RWPE1 (cell line): Measurements from ENCODE around the gene DOCK7.
"Not testable (repeated sequence)": the region's sequence is repeated elsewhere in the genome, so short reads cannot be mapped to it uniquely, and the experiment has no call there.

Experiments
- CTCF ChIA-PET: fragments of 350-600 bp; sonication (Branson Sonifier 250); formaldehyde crosslinking; extraction: SDS; loops from one replicate; lab custom pipeline; 2021; lab: Yijun Ruan, JAX
- POLR2A ChIA-PET: fragments of 400-600 bp; formaldehyde crosslinking; extraction: SDS; loops from one replicate; lab custom pipeline; 2020; ENCODE audit warnings: antibody characterized with exemption; ENCODE audit not compliant: low non-redundant PET; lab: Yijun Ruan, JAX
- DNase-seq: peaks from one replicate; pipeline ENCODE4 v3.0.0; 2012; ENCODE audit warnings: low spot score
- H3K27ac ChIP-seq: fragments of 450-650 bp; 2 replicates; pipeline ENCODE4 v1.5.1; 2017
- CTCF ChIP-seq: fragments of 450-650 bp; conservative IDR thresholded peaks from 2 replicates; pipeline ENCODE4 v1.5.1; 2017; ENCODE audit warnings: low read depth, mild to moderate bottlenecking

The DOCK7 gene

DNA sequence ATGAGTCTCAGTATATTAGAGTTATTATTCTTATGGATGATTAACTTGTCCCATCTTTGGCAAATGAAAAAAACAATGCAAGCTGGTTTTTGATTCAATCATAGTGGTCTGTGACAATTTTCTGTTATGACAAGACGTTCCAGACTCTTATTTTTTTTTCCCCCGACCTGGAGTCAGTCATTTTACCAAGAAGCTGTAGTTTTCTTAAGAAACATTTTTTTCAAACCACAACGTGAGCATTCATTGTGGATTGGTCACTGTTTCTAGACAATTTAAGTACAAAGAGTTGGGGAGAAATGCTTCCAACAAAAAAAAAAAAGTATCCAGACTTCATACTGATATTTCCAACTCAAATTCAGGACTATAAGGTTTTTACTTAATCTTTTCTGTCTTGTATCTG is 98.9 kb downstream of the DOCK7 start:
- CTCF ChIA-PET, result no interaction called here
- DNase-seq, result no peak
- H3K27ac ChIP-seq, result no peak overlapping the region
- TF ChIP-seq CTCF, result no peak
- POLR2A ChIA-PET, result no interaction called here

GRCh38 chr1:62588000-62588399 is 100.2 kb downstream of the DOCK7 start:
- ChIA-PET CTCF (no interaction called here), POLR2A (no interaction called here)
- no peak for DNase-seq
- no peak overlapping the region for H3K27ac ChIP-seq
- no peak for TF ChIP-seq CTCF

DNA sequence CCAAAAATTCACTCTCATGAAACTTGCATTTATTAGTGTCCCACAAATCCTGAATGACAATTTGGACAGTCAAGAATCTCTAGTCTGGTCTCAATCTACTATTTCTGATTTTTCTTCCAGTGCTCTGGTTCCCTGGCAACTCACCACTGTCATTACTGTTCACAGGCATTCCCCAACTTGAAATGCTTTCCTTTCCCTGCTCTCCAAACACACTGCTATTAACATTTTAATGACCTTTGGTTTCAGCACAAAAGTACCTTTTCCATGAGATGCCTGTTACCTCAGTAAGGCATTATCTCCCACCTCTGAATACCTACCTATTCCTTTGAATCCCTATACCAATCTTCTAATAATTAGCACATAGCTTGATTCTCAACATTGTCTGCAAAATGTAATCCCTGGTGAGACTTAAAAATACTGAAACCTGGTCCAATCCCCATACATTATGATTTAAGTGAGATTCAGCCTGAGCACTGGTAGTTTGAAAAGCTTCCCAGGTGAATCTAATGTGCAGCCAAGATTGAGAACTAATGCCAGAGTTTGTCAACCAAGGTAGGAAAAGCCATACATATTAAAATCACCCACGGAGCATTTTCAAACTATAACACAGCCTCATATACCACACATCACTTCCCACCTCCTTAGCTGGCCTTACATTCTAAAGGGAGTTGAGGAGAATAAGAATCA is 102.6 kb downstream of the DOCK7 start:
- ChIA-PET POLR2A (no interaction called here), CTCF (no interaction called here)
- no peak overlapping the region for H3K27ac ChIP-seq
- TF ChIP-seq CTCF, result no peak
- no peak for DNase-seq

DNA sequence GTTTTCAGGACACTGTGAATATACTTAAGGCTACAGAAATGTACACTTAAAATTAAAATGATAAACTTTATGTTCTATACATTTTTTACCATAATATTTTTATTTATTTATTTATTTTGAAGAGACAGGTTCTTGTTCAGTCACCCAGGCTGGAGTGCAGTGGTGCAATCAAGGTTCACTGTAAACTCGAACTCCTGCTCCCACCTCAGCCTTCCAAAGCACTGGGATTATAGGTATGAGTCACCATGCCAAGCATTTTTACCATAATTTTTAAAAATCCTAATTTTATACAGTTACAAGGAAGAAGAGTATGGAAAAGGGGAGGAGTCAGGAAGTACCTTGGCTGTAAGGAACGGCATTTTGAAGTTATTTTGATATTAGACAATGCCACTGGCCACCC is 114.5 kb downstream of the DOCK7 start:
- no peak overlapping the region for H3K27ac ChIP-seq
- TF ChIP-seq CTCF, result no peak
- CTCF ChIA-PET, result no interaction called here
- no peak for DNase-seq
- POLR2A ChIA-PET, result no interaction called here

DNA sequence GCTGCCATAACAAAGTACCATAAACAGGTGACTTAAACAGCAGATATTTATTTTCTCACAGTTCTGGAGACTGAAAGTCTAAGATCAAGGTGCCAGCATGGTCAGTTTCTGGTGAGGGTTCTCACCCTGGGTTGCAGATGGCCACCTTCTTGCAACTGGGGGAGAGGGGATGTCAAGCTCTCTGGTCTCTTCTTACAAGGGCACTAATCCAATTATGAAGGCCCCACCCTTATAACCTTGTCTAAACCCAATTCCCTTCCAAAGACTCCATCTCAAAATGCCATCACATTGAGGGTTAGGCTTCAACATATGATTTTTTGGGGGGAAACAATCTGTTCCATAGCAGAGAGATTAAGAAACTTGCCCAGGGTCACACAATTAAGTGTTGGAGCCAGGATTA is 115.7 kb downstream of the DOCK7 start:
- CTCF ChIA-PET, result no interaction called here
- no peak for TF ChIP-seq CTCF
- DNase-seq, result no peak
- POLR2A ChIA-PET, result no interaction called here
- H3K27ac ChIP-seq, result no peak overlapping the region

- H3K27ac ChIP-seq, DNase-seq, POLR2A ChIA-PET: not testable (repeated sequence)
- CTCF ChIA-PET, result interaction anchor here (0.6 kb wide), 1 partner anchor 166 kb away, joined by 3 read pairs; no protein-coding TSS in a partner anchor
Observed at GRCh38 chr1:62571517-62571916, 116.7 kb downstream of the DOCK7 start.

DNA sequence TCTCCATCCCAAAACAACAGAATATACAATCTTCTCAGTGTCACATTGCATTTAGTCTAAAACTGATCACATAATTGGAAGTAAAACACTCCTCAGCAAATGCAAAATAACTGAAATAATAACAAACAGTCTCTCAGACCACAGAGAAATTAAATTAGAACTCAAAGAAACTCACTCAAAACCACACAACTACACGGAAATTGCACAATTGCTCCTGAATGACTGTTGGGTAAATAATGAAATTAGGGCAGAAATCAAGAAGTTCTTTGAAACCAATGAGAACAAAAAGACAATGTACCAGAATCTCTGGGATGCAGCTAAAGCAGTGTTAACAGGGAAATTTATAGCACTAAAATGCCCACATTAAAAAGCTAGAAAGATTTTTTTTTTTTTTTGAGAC is 120.3 kb downstream of the DOCK7 start:
- CTCF ChIA-PET, result interaction anchor here (0.7 kb wide), 1 partner anchor 179 kb away, joined by 6 read pairs; no protein-coding TSS in a partner anchor
- H3K27ac ChIP-seq, DNase-seq, POLR2A ChIA-PET: not testable (repeated sequence)

- CTCF ChIA-PET, H3K27ac ChIP-seq, DNase-seq, POLR2A ChIA-PET: not testable (repeated sequence)
Observed at GRCh38 chr1:62567182-62567581, 121.0 kb downstream of the DOCK7 start.
